HEK293 (cell line): ENCODE results near the gene FAM168A.

Experiments
- TCF7L2 ChIP-seq: IDR thresholded peaks from 2 replicates; pipeline ENCODE4 v1.6.1; 2011; ENCODE audit warnings: low read depth, mild to moderate bottlenecking, inconsistent platforms, low read length, moderate library complexity, borderline replicate concordance
- YY1 ChIP-seq: fragments of 450-650 bp; formaldehyde crosslinking; IDR thresholded peaks from 2 replicates; pipeline ENCODE4 v1.5.1; 2018; ENCODE audit warnings: missing biosample characterization, missing genetic modification characterization
- ZBTB21 ChIP-seq: fragments of 450-650 bp; formaldehyde crosslinking; IDR thresholded peaks from 2 replicates; pipeline ENCODE4 v1.5.1; 2017; ENCODE audit warnings: missing biosample characterization, missing genetic modification characterization
- ZNF112 ChIP-seq: fragments of 450-650 bp; formaldehyde crosslinking; IDR thresholded peaks from 2 replicates; pipeline ENCODE4 v1.5.0; 2017; ENCODE audit warnings: missing biosample characterization, missing genetic modification characterization
- ZNF274 ChIP-seq, 2 experiments: fragments of 200-500 bp in 1 of 2; fragments of 450-650 bp in 1 of 2; sonication (Bioruptor generic) in 1 of 2; formaldehyde crosslinking in 1 of 2; IDR thresholded peaks; 2 replicates each; pipeline versions ENCODE4 v1.5.1 to v1.6.1; 2014 to 2016; ENCODE audit warnings: borderline replicate concordance in 1 of 2, inconsistent platforms in 1 of 2, low read length in 1 of 2, missing biosample characterization in 1 of 2, missing genetic modification characterization in 1 of 2
- TF ChIP-seq, protein P1 (sequence below): fragments of 450-650 bp; formaldehyde crosslinking; IDR thresholded peaks from 2 replicates; pipeline ENCODE4; 2016; ENCODE audit warnings: missing biosample characterization, missing genetic modification characterization
- TF ChIP-seq, protein P2 (sequence below): fragments of 450-650 bp; formaldehyde crosslinking; IDR thresholded peaks from 2 replicates; pipeline ENCODE4 v1.5.1; 2016; ENCODE audit warnings: missing biosample characterization, missing genetic modification characterization
- TF ChIP-seq, protein P3 (sequence below): fragments of 450-650 bp; formaldehyde crosslinking; IDR thresholded peaks from 2 replicates; pipeline ENCODE4 v1.5.1; 2016; ENCODE audit warnings: missing biosample characterization, missing genetic modification characterization
- TF ChIP-seq, protein P4 (sequence below): fragments of 450-650 bp; formaldehyde crosslinking; IDR thresholded peaks from 2 replicates; pipeline ENCODE4 v1.5.1; 2016; ENCODE audit warnings: missing biosample characterization, missing genetic modification characterization
- TF ChIP-seq, protein P5 (sequence below): fragments of 450-650 bp; formaldehyde crosslinking; IDR thresholded peaks from 2 replicates; pipeline ENCODE4 v1.5.1; 2016; ENCODE audit warnings: missing biosample characterization, missing genetic modification characterization
- TF ChIP-seq, protein P6 (sequence below): fragments of 450-650 bp; formaldehyde crosslinking; IDR thresholded peaks from 2 replicates; pipeline ENCODE4 v1.5.1; 2017; ENCODE audit warnings: missing biosample characterization, mild to moderate bottlenecking, missing genetic modification characterization, moderate library complexity

DNA sequence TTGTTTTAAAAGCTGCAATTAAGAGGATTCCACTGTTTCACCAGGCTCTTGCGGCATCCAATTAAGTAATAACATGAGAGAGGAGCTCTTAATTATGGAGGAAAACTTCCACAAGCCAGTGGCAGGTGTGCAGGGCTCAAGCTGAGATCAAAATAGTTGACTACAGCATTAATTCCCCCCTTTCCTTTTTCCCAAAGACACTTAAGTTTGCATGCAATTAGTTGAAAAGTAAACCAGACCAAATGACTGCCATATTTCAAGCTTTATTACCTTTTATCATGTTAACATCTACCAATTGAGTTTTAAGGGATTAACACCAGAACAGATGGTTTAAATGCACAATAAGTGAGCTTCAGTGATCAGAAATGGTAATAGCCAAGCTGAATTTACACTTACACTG is 32.1 kb downstream of the FAM168A start:
- TF ChIP-seq ZNF274 (IDR thresholded peaks at IDR 0.05; ENCODE audit: low read length) (no peak), ZNF274 (tag by site-specific recombination; IDR thresholded peaks at IDR 0.05; ENCODE audit: borderline replicate concordance) (no peak), ZBTB21 (tag by site-specific recombination) (no peak), ZNF112 (tag by site-specific recombination) (no peak), YY1 (tag by site-specific recombination) (no peak), TCF7L2 (no peak)
- TF ChIP-seq, protein P1, sequence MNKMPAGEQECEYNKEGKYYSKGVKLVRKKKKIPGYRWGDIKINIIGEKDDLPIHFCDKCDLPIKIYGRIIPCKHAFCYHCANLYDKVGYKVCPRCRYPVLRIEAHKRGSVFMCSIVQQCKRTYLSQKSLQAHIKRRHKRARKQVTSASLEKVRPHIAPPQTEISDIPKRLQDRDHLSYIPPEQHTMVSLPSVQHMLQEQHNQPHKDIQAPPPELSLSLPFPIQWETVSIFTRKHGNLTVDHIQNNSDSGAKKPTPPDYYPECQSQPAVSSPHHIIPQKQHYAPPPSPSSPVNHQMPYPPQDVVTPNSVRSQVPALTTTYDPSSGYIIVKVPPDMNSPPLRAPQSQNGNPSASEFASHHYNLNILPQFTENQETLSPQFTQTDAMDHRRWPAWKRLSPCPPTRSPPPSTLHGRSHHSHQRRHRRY (tag by site-specific recombination): no peak
- TF ChIP-seq, protein P2, sequence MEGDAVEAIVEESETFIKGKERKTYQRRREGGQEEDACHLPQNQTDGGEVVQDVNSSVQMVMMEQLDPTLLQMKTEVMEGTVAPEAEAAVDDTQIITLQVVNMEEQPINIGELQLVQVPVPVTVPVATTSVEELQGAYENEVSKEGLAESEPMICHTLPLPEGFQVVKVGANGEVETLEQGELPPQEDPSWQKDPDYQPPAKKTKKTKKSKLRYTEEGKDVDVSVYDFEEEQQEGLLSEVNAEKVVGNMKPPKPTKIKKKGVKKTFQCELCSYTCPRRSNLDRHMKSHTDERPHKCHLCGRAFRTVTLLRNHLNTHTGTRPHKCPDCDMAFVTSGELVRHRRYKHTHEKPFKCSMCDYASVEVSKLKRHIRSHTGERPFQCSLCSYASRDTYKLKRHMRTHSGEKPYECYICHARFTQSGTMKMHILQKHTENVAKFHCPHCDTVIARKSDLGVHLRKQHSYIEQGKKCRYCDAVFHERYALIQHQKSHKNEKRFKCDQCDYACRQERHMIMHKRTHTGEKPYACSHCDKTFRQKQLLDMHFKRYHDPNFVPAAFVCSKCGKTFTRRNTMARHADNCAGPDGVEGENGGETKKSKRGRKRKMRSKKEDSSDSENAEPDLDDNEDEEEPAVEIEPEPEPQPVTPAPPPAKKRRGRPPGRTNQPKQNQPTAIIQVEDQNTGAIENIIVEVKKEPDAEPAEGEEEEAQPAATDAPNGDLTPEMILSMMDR (tag by site-specific recombination): no peak
- TF ChIP-seq, protein P3, sequence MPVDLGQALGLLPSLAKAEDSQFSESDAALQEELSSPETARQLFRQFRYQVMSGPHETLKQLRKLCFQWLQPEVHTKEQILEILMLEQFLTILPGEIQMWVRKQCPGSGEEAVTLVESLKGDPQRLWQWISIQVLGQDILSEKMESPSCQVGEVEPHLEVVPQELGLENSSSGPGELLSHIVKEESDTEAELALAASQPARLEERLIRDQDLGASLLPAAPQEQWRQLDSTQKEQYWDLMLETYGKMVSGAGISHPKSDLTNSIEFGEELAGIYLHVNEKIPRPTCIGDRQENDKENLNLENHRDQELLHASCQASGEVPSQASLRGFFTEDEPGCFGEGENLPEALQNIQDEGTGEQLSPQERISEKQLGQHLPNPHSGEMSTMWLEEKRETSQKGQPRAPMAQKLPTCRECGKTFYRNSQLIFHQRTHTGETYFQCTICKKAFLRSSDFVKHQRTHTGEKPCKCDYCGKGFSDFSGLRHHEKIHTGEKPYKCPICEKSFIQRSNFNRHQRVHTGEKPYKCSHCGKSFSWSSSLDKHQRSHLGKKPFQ (tag by site-specific recombination): no peak
- TF ChIP-seq, protein P4, sequence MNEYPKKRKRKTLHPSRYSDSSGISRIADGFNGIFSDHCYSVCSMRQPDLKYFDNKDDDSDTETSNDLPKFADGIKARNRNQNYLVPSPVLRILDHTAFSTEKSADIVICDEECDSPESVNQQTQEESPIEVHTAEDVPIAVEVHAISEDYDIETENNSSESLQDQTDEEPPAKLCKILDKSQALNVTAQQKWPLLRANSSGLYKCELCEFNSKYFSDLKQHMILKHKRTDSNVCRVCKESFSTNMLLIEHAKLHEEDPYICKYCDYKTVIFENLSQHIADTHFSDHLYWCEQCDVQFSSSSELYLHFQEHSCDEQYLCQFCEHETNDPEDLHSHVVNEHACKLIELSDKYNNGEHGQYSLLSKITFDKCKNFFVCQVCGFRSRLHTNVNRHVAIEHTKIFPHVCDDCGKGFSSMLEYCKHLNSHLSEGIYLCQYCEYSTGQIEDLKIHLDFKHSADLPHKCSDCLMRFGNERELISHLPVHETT (tag by site-specific recombination): no peak
- TF ChIP-seq, protein P5, sequence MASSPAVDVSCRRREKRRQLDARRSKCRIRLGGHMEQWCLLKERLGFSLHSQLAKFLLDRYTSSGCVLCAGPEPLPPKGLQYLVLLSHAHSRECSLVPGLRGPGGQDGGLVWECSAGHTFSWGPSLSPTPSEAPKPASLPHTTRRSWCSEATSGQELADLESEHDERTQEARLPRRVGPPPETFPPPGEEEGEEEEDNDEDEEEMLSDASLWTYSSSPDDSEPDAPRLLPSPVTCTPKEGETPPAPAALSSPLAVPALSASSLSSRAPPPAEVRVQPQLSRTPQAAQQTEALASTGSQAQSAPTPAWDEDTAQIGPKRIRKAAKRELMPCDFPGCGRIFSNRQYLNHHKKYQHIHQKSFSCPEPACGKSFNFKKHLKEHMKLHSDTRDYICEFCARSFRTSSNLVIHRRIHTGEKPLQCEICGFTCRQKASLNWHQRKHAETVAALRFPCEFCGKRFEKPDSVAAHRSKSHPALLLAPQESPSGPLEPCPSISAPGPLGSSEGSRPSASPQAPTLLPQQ (tag by site-specific recombination): no peak
- TF ChIP-seq, protein P6, sequence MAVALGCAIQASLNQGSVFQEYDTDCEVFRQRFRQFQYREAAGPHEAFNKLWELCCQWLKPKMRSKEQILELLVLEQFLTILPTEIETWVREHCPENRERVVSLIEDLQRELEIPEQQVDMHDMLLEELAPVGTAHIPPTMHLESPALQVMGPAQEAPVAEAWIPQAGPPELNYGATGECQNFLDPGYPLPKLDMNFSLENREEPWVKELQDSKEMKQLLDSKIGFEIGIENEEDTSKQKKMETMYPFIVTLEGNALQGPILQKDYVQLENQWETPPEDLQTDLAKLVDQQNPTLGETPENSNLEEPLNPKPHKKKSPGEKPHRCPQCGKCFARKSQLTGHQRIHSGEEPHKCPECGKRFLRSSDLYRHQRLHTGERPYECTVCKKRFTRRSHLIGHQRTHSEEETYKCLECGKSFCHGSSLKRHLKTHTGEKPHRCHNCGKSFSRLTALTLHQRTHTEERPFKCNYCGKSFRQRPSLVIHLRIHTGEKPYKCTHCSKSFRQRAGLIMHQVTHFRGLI: no peak
